ENCODE results near the gene ENO4. TPM values are rescaled to one million over a fixed set of nuclear protein-coding genes. Genes with fewer than 3 reads are reported as not detected.

Gene ENO4
- total and polyA plus RNA-seq, 12 donors = 0.11 to 0.19 (median 0.13) TPM; not detected in 9

DNA sequence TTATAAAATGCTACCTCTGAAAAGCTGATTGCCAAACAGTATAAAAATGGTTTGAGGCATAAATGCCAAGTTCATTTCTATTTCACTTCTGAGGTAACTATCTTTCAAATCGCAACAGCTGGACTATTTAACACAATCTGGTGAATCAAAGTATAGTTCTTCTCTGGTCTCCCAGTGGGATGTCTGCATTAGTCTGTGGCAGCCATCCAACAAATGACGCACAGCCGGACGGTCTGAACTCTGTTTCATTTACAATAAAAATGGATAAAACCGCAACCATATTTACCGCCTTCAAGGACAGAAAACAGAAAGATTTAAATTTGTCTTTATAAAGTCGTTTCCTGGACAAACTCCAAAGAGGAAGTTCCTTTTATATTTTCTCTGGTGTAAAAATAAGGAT lies 41.9 kb downstream of the ENO4 start:
- H3K9me3 ChIP-seq = no peaks in the 10 kb centered on the region
- H3K4me1 ChIP-seq = peaks cover 0 to 27% (median 6%) of the 10 kb centered on the region in 9 donors
- no peaks in the 10 kb centered on the region for H3K36me3 ChIP-seq
- H3K27ac ChIP-seq = no peak overlapping the region
- 31 to 45% methylated on average over 7 of the region's 7 CpGs for WGBS, 2 donors
- no peaks in the 10 kb centered on the region for H3K27me3 ChIP-seq
- peak in 5 of 8 donors; percentile 37 to 75 (median 56) for ATAC-seq
- TF ChIP-seq, protein P1, sequence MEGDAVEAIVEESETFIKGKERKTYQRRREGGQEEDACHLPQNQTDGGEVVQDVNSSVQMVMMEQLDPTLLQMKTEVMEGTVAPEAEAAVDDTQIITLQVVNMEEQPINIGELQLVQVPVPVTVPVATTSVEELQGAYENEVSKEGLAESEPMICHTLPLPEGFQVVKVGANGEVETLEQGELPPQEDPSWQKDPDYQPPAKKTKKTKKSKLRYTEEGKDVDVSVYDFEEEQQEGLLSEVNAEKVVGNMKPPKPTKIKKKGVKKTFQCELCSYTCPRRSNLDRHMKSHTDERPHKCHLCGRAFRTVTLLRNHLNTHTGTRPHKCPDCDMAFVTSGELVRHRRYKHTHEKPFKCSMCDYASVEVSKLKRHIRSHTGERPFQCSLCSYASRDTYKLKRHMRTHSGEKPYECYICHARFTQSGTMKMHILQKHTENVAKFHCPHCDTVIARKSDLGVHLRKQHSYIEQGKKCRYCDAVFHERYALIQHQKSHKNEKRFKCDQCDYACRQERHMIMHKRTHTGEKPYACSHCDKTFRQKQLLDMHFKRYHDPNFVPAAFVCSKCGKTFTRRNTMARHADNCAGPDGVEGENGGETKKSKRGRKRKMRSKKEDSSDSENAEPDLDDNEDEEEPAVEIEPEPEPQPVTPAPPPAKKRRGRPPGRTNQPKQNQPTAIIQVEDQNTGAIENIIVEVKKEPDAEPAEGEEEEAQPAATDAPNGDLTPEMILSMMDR (IDR thresholded peaks at IDR 0.05) = no peak
- peak; percentile 54 to 57 for DNase-seq
- intact Hi-C loops (cut with DNase I) = no loop called here
- H3K4me3 ChIP-seq = peak overlapping the region in 1 of 10 donors; percentile 4

DNA sequence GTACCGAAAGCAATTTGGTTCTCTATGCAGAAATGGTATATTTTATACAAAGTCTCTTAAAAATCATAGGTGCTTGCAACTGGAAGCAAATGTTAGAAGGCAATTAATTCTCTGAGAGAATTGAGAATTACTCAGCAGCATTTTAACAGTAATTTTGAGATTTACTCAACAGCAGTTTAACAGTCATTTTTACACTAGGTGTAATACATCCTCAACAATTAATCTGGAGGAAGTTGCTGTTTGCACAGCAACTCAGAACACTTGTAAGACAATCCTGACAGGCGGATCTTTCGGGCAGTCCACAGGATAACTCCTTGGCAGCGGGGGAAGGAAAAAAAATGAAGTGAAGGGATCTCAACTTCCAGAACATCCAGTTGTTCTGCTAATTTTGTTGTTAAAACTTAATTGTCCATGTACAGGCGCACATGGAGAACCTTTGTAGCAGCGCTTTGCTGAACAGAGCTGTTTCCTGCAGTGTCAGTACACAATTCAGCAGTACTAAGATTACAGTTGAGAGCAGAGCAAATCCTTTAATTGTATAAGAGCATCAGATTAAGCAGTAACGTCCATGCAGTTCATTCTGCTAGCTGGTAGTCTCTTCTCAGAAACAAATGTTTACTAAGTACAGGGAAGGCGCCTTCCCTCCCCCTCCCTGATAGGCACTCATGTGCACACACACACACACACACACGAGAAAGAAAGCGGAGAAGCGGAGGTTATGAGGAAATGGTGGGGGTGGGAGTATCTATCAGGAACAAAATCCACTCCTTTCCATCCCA lies 43.8 kb downstream of the ENO4 start:
- H3K9me3 ChIP-seq = no peaks in the 10 kb centered on the region
- intact Hi-C loops (cut with DNase I) = no loop called here
- TF ChIP-seq, protein P1 (IDR thresholded peaks at IDR 0.05) = no peak
- H3K27me3 ChIP-seq = no peaks in the 10 kb centered on the region
- peaks cover 0 to 27% (median 6%) of the 10 kb centered on the region in 9 donors for H3K4me1 ChIP-seq
- 48 to 49% methylated on average over 11 of the region's 11 CpGs for WGBS, 2 donors
- no peak for ATAC-seq
- H3K27ac ChIP-seq = no peak overlapping the region
- H3K4me3 ChIP-seq = no peak overlapping the region
- H3K36me3 ChIP-seq = no peaks in the 10 kb centered on the region
- DNase-seq = no peak

DNA sequence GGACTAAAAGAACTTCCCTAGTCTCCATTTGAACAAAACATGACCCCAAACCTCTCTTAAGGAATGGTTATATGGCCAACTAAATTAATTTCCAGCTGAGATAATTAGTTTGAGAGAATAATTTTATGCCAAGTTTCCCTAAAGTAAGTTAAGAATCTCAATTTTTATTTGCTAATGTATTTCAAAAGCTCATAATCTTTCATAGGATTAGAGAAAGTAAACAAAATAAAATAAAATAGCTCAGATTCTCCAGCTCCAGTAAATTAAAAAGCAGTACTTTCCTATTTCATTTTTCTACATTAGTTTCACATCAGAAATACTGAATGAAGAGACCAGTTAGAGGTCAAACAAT lies 44.4 kb downstream of the ENO4 start:
- no peak overlapping the region for H3K4me3 ChIP-seq

DNA sequence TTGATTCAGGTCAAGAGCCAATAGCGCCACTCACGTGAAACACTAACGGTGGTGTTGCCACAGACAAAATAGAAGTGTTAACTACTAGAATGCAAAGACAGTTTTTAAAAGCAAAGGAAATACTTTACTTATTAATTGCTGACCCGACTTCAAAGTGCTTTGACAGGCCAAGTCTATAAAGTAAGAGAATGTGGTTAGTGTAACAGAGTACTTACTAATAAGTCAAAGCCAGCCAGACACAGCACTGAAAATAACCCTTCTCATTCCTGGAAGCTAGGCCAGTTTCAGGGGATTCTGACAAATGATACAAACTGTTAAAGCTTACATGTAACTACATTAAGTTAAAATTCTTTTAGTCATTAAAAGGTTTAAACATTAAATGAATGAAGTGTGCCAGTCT lies 50.3 kb downstream of the ENO4 start:
- 70 to 83% methylated on average over 4 of the region's 4 CpGs for WGBS, 2 donors
- H3K27me3 ChIP-seq = no peaks in the 10 kb centered on the region
- H3K9me3 ChIP-seq = no peaks in the 10 kb centered on the region
- intact Hi-C loops (cut with DNase I) = no loop called here
- DNase-seq = no peak
- TF ChIP-seq, protein P1 (IDR thresholded peaks at IDR 0.05) = no peak
- no peak for ATAC-seq
- peaks cover 0 to 4% (median 0%) of the 10 kb centered on the region in 9 donors for H3K36me3 ChIP-seq
- H3K27ac ChIP-seq = no peak overlapping the region
- H3K4me1 ChIP-seq = no peaks in the 10 kb centered on the region
- no peak overlapping the region for H3K4me3 ChIP-seq

More for the DNA sequence above, 44.4 kb downstream of the ENO4 start:
- intact Hi-C loops (cut with DNase I) = no loop called here
- no peaks in the 10 kb centered on the region for H3K9me3 ChIP-seq
- H3K4me1 ChIP-seq = peaks cover 0 to 26% (median 3%) of the 10 kb centered on the region in 9 donors
- TF ChIP-seq, protein P1 (IDR thresholded peaks at IDR 0.05) = no peak
- no peaks in the 10 kb centered on the region for H3K27me3 ChIP-seq
- H3K27ac ChIP-seq = no peak overlapping the region
- ATAC-seq (no peak), DNase-seq (no peak)
- no peaks in the 10 kb centered on the region for H3K36me3 ChIP-seq

Data from heart right ventricle (tissue), 16 donors.